ENCODE results near the gene PLA2G15.

PLA2G15 gene

GRCh38 chr16:68244903-68245853 lies at the start of gene PLA2G15:
Gene PLA2G15 (plus strand): TSS chr16:68245373. CDS start chr16:68245427, 54 bp downstream.
- TF ChIP-seq CTCF (IDR thresholded peaks at IDR 0.05; ENCODE audit: poor library complexity, severe bottlenecking), result no peak
- Histone ChIP-seq H3K27ac (ENCODE audit: poor library complexity, severe bottlenecking) (peak within 1 kb of the TSS; percentile 3), H3K9me3 (ENCODE audit: severe bottlenecking) (no peaks in the 10 kb centered on the region), H3K4me1 (ENCODE audit: insufficient read depth, poor library complexity, severe bottlenecking) (peaks cover 5% of the 10 kb centered on the region), H3K4me3 (ENCODE audit: severe bottlenecking) (peak within 1 kb of the TSS; percentile 59), H3K36me3 (ENCODE audit: low read depth) (peaks cover 9% of the 10 kb centered on the region; the same call in 1 of the 2 replicates), H3K27me3 (ENCODE audit: insufficient read depth, poor library complexity, severe bottlenecking) (no peaks in the 10 kb centered on the region)
- ATAC-seq (ENCODE audit: low read depth), result peak; percentile 95
- peak; percentile 93 for DNase-seq (ENCODE audit: low spot score)

GRCh38 chr16:68197250-68197649 lies 47.9 kb upstream of the PLA2G15 start:
- H3K36me3 ChIP-seq (ENCODE audit: low read depth), result peaks cover 6% of the 10 kb centered on the region; the same call in 1 of the 2 replicates
- H3K4me1 ChIP-seq (ENCODE audit: insufficient read depth, poor library complexity, severe bottlenecking), result peaks cover 6% of the 10 kb centered on the region
- DNase-seq (ENCODE audit: low spot score), result no peak
- H3K27ac ChIP-seq (ENCODE audit: poor library complexity, severe bottlenecking), result no peak overlapping the region
- TF ChIP-seq CTCF (IDR thresholded peaks at IDR 0.05; ENCODE audit: poor library complexity, severe bottlenecking), result no peak
- ATAC-seq (ENCODE audit: low read depth), result no peak
- H3K27me3 ChIP-seq (ENCODE audit: insufficient read depth, poor library complexity, severe bottlenecking), result no peaks in the 10 kb centered on the region
- H3K9me3 ChIP-seq (ENCODE audit: severe bottlenecking), result no peaks in the 10 kb centered on the region
- H3K4me3 ChIP-seq (ENCODE audit: severe bottlenecking), result no peak overlapping the region

- Histone ChIP-seq H3K9me3 (ENCODE audit: severe bottlenecking) (no peaks in the 10 kb centered on the region), H3K27ac (ENCODE audit: poor library complexity, severe bottlenecking) (no peak overlapping the region), H3K36me3 (ENCODE audit: low read depth) (no peaks in the 10 kb centered on the region), H3K27me3 (ENCODE audit: insufficient read depth, poor library complexity, severe bottlenecking) (no peaks in the 10 kb centered on the region), H3K4me1 (ENCODE audit: insufficient read depth, poor library complexity, severe bottlenecking) (peaks cover 6% of the 10 kb centered on the region), H3K4me3 (ENCODE audit: severe bottlenecking) (no peak overlapping the region)
- no peak for TF ChIP-seq CTCF (IDR thresholded peaks at IDR 0.05; ENCODE audit: poor library complexity, severe bottlenecking)
- DNase-seq (ENCODE audit: low spot score), result no peak
- peak; percentile 66 for ATAC-seq (ENCODE audit: low read depth)
Measured at GRCh38 chr16:68200088-68200783, 44.9 kb upstream of the PLA2G15 start.

GRCh38 chr16:68202091-68202519 lies 43.1 kb upstream of the PLA2G15 start:
- no peak for ATAC-seq (ENCODE audit: low read depth)
- Histone ChIP-seq H3K4me3 (ENCODE audit: severe bottlenecking) (no peak overlapping the region), H3K36me3 (ENCODE audit: low read depth) (no peaks in the 10 kb centered on the region), H3K9me3 (ENCODE audit: severe bottlenecking) (no peaks in the 10 kb centered on the region), H3K27ac (ENCODE audit: poor library complexity, severe bottlenecking) (no peak overlapping the region), H3K27me3 (ENCODE audit: insufficient read depth, poor library complexity, severe bottlenecking) (no peaks in the 10 kb centered on the region), H3K4me1 (ENCODE audit: insufficient read depth, poor library complexity, severe bottlenecking) (peaks cover 6% of the 10 kb centered on the region)
- DNase-seq (ENCODE audit: low spot score), result no peak
- no peak for TF ChIP-seq CTCF (IDR thresholded peaks at IDR 0.05; ENCODE audit: poor library complexity, severe bottlenecking)

Measured in RWPE2 (cell line).